GM12892 (cell line): ENCODE measurements around the gene RBL2.

ENCODE experiments used
- POLR2A ChIP-seq: IDR thresholded peaks from 2 replicates; pipeline ENCODE4 v1.6.1; 2011; ENCODE audit warnings: low read depth, low read length, control low read depth
- POLR2AphosphoS5 ChIP-seq: IDR thresholded peaks from 2 replicates; pipeline ENCODE4 v1.6.1; 2011; ENCODE audit warnings: low read depth, low read length, control low read depth

- TF ChIP-seq POLR2A (no peak), POLR2AphosphoS5 (no peak)
These were observed 94.5 kb downstream of the RBL2 start for GRCh38 chr16:53528797-53529196.
